Measurements from ENCODE around the gene ARL5C. TPM values are rescaled to one million over a fixed set of nuclear protein-coding genes. Genes with fewer than 3 reads are reported as not detected.

ARL5C gene, protein sequence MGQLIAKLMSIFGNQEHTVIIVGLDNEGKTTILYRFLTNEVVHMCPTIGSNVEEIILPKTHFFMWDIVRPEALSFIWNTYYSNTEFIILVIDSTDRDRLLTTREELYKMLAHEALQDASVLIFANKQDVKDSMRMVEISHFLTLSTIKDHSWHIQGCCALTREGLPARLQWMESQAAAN
- total RNA-seq, result not detected

DNA sequence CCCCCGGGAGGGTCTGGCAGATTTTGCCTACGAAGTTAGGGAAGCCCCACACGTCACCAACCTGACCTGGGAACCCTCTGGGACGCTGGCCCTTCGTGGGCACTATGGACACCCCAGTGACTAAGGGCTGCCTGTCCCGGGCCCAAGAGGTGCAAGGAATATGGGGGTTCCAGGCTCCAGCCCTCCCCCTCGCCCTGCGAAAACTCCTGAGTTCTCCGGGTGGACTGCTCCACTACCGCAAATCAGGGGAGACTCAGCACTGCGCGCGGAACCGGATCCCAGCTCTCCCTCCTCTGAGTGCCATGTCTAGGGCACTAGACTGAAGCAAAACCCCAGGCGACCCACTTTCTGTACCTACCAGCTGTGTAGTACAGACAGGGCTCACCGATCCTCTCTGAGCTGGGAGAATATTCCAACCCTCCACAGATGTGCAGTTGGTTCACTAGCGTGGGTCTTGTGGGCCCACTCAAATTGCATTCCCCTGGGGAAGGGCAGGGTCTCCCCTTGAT, at the start of gene ARL5C:
Gene ARL5C, minus strand, starts transcription at position 321 of the 509 bp plus-strand sequence. CDS start 401 bp downstream, outside the sequence.
- Histone ChIP-seq H3K27me3 (ENCODE audit: insufficient read depth, low read length) (no peaks in the 10 kb centered on the region), H3K4me1 (ENCODE audit: insufficient read depth, low read length) (peaks cover 62% of the 10 kb centered on the region), H3K9me3 (ENCODE audit: low read depth, low read length) (no peaks in the 10 kb centered on the region), H3K4me3 (ENCODE audit: low read length) (peak within 1 kb of the TSS; percentile 52)

DNA sequence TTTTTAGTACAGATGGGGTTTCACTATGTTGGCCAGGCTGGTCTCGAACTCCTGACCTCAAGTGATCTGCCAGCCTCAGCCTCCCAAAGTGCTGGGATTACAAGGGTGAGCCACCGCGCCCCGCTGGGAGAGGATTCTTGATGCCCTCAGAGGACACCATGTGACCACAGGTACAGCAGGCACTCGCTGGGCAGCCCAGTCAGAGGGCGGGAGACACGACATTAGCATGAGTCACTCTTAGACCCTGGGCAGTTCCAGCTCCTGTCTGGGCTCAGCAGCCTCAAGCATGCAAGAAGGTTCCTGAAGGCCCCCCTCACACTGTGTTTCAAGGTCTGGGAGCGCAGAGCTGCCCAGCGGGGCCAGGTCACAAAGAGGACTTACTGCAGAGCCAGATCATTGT, 47.9 kb upstream of the ARL5C start:
- Histone ChIP-seq H3K9me3 (ENCODE audit: low read depth, low read length) (no peaks in the 10 kb centered on the region), H3K4me1 (ENCODE audit: insufficient read depth, low read length) (peaks cover 16% of the 10 kb centered on the region), H3K27me3 (ENCODE audit: insufficient read depth, low read length) (no peaks in the 10 kb centered on the region), H3K4me3 (ENCODE audit: low read length) (no peak overlapping the region)

DNA sequence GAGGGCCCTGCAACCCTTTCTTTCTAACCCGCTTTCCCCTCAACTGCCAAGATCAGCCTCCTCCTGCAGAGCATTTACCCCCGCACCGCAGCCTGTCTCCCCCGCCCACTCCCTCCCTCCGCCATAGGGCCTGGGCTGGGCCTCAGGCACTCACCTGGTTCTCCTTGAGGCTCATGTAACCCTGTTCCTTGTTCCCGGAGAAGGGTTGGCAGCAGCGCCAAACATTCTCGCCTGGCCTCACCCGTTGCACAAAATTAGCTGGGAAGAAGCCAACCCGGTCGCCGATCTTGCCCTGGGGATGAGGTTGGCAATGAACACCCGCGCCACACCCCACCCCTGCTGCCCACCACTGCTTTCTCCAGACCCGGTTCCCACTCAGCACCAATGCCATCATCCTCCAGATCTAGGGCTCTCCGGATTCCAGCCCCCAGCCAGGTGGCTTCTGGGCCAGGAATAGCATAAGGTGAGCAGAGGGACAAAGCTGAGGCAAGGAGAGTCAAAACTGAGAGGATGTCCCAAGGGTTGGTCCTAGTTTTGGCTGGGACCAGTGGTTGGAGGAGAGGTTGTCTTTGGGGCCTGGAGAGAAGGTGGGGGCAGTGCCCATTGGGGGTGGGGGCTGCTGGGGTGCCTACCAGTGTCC, 47.0 kb upstream of the ARL5C start:
- Histone ChIP-seq H3K4me3 (ENCODE audit: low read length) (no peak overlapping the region), H3K4me1 (ENCODE audit: insufficient read depth, low read length) (peaks cover 25% of the 10 kb centered on the region), H3K9me3 (ENCODE audit: low read depth, low read length) (no peaks in the 10 kb centered on the region), H3K27me3 (ENCODE audit: insufficient read depth, low read length) (no peaks in the 10 kb centered on the region)

DNA sequence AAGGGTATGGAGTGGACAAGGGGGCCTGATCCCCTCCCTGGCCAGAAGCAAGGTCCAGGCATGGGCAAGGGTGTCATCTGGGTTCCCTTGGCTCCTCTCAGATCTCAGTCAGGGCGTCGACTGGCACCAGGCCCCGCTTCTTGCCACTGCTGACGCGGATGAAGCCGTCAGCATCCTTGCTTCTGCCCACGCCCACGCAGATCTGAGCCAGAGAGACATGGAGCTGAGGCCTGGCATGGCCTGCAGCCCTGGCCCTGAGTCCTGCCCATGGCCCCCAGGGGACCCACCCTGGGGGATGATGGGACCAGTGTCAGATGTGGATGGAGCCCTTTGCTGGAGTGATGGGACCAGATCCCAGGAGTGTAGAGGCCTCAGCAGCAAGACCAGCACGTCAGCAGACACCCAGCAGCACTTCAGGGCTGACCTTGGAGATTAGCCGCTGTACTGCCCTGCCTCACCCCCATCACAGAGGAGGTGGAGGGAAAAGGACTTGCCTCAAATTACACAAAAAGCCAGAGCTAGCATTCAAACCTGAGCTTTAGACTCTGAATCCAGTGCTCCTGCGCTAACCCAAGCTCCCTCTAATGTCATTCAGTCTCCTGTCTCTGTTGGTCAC, 46.3 kb upstream of the ARL5C start:
- H3K9me3 ChIP-seq (ENCODE audit: low read depth, low read length), result no peaks in the 10 kb centered on the region
- no peaks in the 10 kb centered on the region for H3K27me3 ChIP-seq (ENCODE audit: insufficient read depth, low read length)
- H3K4me3 ChIP-seq (ENCODE audit: low read length), result no peak overlapping the region

DNA sequence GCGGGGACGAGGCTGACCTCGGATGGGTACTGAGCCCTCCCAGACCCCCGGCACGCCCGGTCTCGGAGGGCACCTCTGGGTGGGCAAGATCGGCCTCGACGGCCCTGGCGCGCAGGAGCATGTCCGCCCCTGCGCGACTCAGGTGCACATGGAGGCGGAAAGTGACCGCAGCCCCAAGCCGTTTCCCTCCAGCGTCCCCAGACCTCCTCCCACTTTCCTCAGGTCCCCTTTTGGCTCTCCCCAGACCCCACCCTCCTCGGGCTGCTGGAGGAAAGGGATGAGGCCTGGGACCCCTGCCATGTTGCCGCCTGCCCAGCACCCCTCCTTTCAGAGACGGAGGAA, 44.1 kb upstream of the ARL5C start:
- H3K4me3 ChIP-seq (ENCODE audit: low read length), result peak overlapping the region; percentile 3
- peaks cover 30% of the 10 kb centered on the region for H3K4me1 ChIP-seq (ENCODE audit: insufficient read depth, low read length)
- no peaks in the 10 kb centered on the region for H3K27me3 ChIP-seq (ENCODE audit: insufficient read depth, low read length)
- no peaks in the 10 kb centered on the region for H3K9me3 ChIP-seq (ENCODE audit: low read depth, low read length)

More for the DNA sequence above, 46.3 kb upstream of the ARL5C start:
- peaks cover 26% of the 10 kb centered on the region for H3K4me1 ChIP-seq (ENCODE audit: insufficient read depth, low read length)

DNA sequence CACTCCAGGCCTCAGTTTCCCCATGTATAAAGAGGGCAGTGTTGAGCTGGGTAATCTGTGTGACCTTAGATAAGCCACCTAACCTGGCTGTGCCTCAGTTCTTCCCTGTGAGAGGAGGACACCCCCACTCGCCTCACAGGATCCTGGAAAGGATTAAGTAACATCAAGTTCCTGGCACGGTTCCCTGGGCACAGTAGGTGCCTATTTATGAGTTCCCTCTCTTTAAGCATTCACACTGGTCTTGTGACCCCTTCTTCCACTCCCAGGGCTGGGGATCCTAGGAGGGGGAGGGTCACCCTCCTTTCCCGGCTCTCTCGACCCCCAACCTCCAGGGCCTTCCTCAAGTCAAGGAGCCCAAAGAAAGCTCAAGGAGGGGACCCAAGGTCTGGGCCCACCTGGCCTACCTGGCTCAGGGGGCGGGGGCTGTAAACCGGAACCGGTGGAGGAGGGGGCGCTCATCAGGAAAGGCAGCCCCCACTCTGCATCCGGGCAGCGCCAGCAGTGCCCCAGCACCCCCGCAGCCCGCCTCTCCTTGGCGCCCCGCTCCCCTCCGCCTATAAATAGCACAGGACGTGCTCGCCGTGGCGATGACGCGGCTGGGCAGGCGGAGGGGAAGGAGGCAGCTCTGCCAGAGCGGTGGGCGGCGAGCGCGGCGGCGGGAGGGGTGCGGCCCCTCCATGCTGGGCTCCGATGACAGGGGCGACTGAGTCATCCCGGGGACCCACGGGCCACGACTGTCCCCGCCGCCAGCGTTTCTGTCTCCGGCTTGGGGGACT, 43.5 kb upstream of the ARL5C start:
- H3K9me3 ChIP-seq (ENCODE audit: low read depth, low read length), result no peaks in the 10 kb centered on the region
- H3K27me3 ChIP-seq (ENCODE audit: insufficient read depth, low read length), result no peaks in the 10 kb centered on the region
- H3K4me1 ChIP-seq (ENCODE audit: insufficient read depth, low read length), result peaks cover 30% of the 10 kb centered on the region
- peak overlapping the region; percentile 3 for H3K4me3 ChIP-seq (ENCODE audit: low read length)

DNA sequence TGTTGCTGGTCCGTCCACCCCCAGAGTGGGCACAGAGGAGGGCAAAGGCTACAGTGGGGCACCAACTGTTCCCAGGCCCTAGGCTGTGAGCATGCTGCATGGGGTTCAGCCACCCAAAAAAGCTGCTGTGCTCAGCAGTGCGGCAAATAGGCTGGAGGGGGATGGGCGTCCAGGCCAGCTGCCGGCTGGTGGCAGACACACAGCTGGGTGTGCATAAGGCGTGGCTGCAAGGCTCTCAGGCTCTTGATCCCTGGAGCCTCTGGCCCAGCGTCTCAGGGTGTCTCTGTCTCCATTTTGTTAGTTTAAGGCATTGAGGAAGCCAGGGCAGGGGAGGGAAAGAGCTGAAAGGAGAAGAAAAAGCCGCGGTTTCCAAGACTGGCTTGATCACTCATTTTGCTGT, 42.9 kb upstream of the ARL5C start:
- Histone ChIP-seq H3K4me3 (ENCODE audit: low read length) (no peak overlapping the region), H3K4me1 (ENCODE audit: insufficient read depth, low read length) (peaks cover 30% of the 10 kb centered on the region), H3K27me3 (ENCODE audit: insufficient read depth, low read length) (no peaks in the 10 kb centered on the region), H3K9me3 (ENCODE audit: low read depth, low read length) (no peaks in the 10 kb centered on the region)

DNA sequence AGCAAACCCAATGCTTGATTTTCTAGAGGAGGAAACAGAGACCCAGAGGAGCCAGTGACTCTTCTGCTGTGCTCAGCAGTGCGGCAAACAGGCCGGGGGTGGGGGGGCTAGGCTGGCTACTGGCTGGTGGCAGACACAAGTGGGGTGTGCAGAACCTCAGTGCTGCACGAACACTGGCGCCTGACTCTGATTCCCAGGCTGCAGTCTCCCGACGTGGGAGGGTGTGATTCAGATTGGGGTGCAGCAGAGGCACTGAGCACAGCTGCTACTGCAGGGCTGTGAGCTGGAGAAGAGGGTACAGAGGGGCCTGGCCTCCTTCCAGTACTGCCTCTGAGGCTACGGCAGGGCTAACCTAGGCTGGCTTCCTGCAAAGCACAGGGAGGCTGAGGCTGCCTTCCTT, 42.2 kb upstream of the ARL5C start:
- no peaks in the 10 kb centered on the region for H3K27me3 ChIP-seq (ENCODE audit: insufficient read depth, low read length)
- peaks cover 30% of the 10 kb centered on the region for H3K4me1 ChIP-seq (ENCODE audit: insufficient read depth, low read length)
- no peak overlapping the region for H3K4me3 ChIP-seq (ENCODE audit: low read length)
- no peaks in the 10 kb centered on the region for H3K9me3 ChIP-seq (ENCODE audit: low read depth, low read length)

DNA sequence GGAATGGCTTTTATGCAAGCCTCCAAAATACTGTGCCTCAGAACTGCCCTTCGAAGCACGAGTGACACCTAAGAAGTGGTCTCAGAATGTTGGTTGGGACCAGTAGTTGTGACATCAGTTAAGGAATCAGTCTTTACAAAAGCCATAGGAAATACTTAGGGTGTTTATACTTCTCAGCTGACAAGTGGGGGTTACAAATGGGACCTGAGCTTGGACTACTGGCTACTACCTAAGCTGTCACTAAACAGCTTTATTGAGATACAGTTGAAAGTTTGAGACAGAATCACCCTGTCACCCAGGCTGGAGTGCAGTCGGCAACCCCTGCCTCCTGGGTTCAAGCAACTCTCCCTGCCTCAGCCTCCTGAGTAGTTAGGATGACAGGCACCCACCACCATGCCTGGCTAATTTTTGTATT, 39.2 kb upstream of the ARL5C start:
- H3K4me1 ChIP-seq (ENCODE audit: insufficient read depth, low read length), result peaks cover 45% of the 10 kb centered on the region
- no peak overlapping the region for H3K4me3 ChIP-seq (ENCODE audit: low read length)
- no peaks in the 10 kb centered on the region for H3K9me3 ChIP-seq (ENCODE audit: low read depth, low read length)

DNA sequence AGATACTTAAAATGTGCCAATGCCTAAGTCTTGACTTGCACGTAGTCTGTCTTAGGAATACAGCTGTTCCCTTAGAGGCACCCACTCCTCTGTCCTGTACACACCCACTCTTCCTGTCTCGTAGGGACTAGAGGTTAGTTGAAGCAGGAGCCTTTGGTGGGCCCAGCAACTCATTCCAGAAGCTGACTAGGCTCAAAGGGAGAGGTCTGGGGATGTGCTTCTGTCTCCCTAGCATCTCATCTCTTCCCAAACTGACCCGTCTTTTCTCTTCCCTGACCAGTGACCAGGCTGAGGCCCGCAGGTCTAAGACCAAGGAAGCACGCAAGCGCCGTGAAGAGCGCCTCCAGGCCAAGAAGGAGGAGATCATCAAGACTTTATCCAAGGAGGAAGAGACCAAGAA, 38.3 kb upstream of the ARL5C start:
- no peak overlapping the region for H3K4me3 ChIP-seq (ENCODE audit: low read length)
- H3K27me3 ChIP-seq (ENCODE audit: insufficient read depth, low read length), result no peaks in the 10 kb centered on the region
- no peaks in the 10 kb centered on the region for H3K9me3 ChIP-seq (ENCODE audit: low read depth, low read length)
- peaks cover 41% of the 10 kb centered on the region for H3K4me1 ChIP-seq (ENCODE audit: insufficient read depth, low read length)

More for the DNA sequence above, 39.2 kb upstream of the ARL5C start:
- H3K27me3 ChIP-seq (ENCODE audit: insufficient read depth, low read length), result no peaks in the 10 kb centered on the region

DNA sequence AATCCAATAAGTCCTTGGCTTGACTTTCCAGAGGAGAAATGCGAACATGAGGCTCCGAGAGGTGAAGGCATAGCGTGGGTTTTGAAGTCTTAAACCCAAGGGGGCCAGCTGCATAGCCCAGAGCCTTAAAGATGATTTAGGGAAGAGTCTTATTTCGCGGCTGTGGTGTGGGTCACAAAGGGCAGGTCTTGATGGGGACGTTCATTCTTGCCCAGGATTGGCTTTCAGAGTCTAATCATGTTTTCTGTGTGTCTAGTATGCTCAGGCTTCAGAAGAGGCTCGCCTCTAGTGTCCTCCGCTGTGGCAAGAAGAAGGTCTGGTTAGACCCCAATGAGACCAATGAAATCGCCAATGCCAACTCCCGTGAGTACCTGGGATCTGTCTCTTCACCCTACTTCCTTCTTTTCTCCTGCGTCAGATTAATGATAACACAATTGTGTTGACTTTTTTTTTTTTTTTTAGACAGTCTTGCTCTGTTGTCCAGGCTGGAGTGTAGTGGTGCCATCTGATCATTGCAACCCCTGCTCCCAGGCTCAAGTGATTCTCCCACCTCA, 35.1 kb upstream of the ARL5C start:
- H3K4me3 ChIP-seq (ENCODE audit: low read length), result peak overlapping the region; percentile 75
- H3K4me1 ChIP-seq (ENCODE audit: insufficient read depth, low read length), result peaks cover 44% of the 10 kb centered on the region
- H3K9me3 ChIP-seq (ENCODE audit: low read depth, low read length), result no peaks in the 10 kb centered on the region
- no peaks in the 10 kb centered on the region for H3K27me3 ChIP-seq (ENCODE audit: insufficient read depth, low read length)

DNA sequence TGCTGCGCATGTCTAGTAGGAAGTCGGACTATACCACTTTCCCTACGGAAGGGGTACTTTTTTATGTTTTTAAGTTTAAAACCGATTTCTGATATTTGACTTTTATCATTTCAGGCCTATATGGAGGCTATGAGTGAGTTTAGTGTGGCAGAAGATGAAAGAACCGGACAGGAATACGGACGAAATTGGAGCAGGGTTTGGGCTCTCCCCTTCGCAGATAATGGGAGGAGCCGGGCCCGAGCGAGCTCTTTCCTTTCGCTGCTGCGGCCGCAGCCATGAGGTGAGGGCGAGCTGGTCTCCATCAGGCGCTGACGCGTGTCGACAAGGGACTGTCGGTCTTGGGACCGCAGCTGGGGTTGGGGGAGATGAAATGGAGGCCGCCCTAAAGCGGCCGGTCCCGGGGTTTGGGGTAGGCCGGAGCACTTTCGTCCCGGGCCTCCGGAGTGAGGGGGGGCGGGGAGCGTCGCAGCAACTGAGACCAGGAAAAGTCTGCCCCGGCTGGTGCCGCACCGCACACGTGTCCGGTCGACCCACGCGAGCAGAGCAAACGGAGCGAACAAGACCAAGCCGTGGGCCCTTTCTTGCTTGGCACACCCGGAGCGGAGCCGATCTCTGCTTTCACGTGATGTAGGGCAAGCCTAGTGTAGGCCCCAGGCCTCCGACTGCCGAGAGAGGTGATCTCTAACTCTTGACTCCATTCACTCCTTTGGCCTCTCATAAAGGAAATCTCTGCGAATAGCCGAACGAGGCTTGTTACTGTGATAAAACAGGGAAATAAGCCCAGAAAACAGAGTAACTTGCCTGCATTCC, 34.3 kb upstream of the ARL5C start, which contains the start of gene RPL19:
Gene RPL19, plus strand, starts transcription at position 214 of the 810 bp plus-strand sequence. Its CDS starts 62 bp downstream, at position 276.
- H3K4me3 ChIP-seq (ENCODE audit: low read length), result peak within 1 kb of the TSS; percentile 75
- H3K27me3 ChIP-seq (ENCODE audit: insufficient read depth, low read length), result no peaks in the 10 kb centered on the region
- peaks cover 50% of the 10 kb centered on the region for H3K4me1 ChIP-seq (ENCODE audit: insufficient read depth, low read length)
- no peaks in the 10 kb centered on the region for H3K9me3 ChIP-seq (ENCODE audit: low read depth, low read length)

DNA sequence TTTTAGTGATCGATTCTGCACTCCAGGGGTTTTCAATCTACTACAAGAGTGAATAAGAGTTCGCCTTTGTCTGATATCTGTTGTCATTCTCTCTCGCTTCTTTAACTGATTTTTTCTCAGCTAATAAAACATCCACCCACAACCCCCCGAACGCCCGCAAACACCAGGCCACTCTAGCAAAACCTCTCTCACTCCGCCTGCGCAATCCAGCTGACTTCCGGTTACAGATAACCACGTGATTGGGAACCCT, 33.8 kb upstream of the ARL5C start:
- Histone ChIP-seq H3K4me1 (ENCODE audit: insufficient read depth, low read length) (peaks cover 50% of the 10 kb centered on the region), H3K4me3 (ENCODE audit: low read length) (peak overlapping the region; percentile 75), H3K9me3 (ENCODE audit: low read depth, low read length) (no peaks in the 10 kb centered on the region), H3K27me3 (ENCODE audit: insufficient read depth, low read length) (no peaks in the 10 kb centered on the region)

DNA sequence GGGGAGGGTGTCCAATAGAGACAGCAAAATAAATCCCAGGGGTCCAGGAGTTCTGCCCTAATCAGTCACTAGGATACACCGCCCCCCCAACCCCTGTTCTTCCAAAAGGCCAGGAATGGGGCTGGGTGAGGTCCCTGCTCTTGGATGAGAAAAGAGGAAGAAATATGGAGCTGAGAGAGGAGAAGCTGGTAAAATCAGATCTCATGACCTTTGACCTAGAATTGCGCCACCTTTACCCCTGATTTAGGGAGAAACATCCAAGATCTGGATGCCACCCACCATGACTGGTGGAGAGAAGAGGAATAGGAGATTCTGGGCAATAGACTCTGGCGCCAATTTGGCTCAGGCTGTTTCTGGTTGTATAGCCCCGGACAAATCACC, 32.2 kb upstream of the ARL5C start:
- Histone ChIP-seq H3K4me1 (ENCODE audit: insufficient read depth, low read length) (peaks cover 50% of the 10 kb centered on the region), H3K4me3 (ENCODE audit: low read length) (no peak overlapping the region), H3K27me3 (ENCODE audit: insufficient read depth, low read length) (no peaks in the 10 kb centered on the region)

More for the DNA sequence above, 32.2 kb upstream of the ARL5C start:
- H3K9me3 ChIP-seq (ENCODE audit: low read depth, low read length), result no peaks in the 10 kb centered on the region

All from mononuclear cell (primary cell).